ENCODE measurements around the gene KLK7.
"Not testable (repeated sequence)": the region's sequence is repeated elsewhere in the genome, so short reads cannot be mapped to it uniquely, and the experiment has no call there.

Gene KLK7

GRCh38 chr19:50974702-50975556 lies 8.8 kb downstream of the KLK7 start:
- no peak for DNase-seq

GRCh38 chr19:50972795-50973376 lies 10.8 kb downstream of the KLK7 start:
- DNase-seq: no peak

- DNase-seq: not testable (repeated sequence)
These were observed 13.9 kb downstream of the KLK7 start for GRCh38 chr19:50969810-50970209.

GRCh38 chr19:50969413-50969760 lies 14.3 kb downstream of the KLK7 start, which contains the start of gene KLK6:
KLK6 (minus strand) TSS chr19:50969591; CDS start chr19:50968104, 1,487 bp downstream.
- peak; percentile 3 for DNase-seq

- no peak for DNase-seq
These were observed 14.9 kb downstream of the KLK7 start for GRCh38 chr19:50968716-50969412.

GRCh38 chr19:50967929-50968715 lies 15.6 kb downstream of the KLK7 start:
- DNase-seq: no peak

- no peak for DNase-seq
These were observed 19.5 kb downstream of the KLK7 start for GRCh38 chr19:50964266-50964665.

- no peak for DNase-seq
These were observed 20.3 kb downstream of the KLK7 start for GRCh38 chr19:50963381-50963780.

- DNase-seq: no peak
These were observed 21.5 kb downstream of the KLK7 start for GRCh38 chr19:50962245-50962644.

- no peak for DNase-seq
These were observed 23.8 kb downstream of the KLK7 start for GRCh38 chr19:50959731-50960500.

GRCh38 chr19:50957587-50957986 lies 26.1 kb downstream of the KLK7 start:
- no peak for DNase-seq

- DNase-seq: no peak
These were observed 30.8 kb downstream of the KLK7 start, which contains the start of gene KLK5 for GRCh38 chr19:50952910-50953309. KLK5 (minus strand) TSS chr19:50953038; CDS start chr19:50952657, 381 bp downstream.

- no peak for DNase-seq
These were observed 33.9 kb downstream of the KLK7 start for GRCh38 chr19:50949861-50950260.

- no peak for DNase-seq
These were observed 36.6 kb downstream of the KLK7 start for GRCh38 chr19:50947123-50947522.

- DNase-seq: no peak
These were observed 38.9 kb downstream of the KLK7 start for GRCh38 chr19:50944795-50945194.

GRCh38 chr19:50943074-50943828 lies 40.5 kb downstream of the KLK7 start:
- DNase-seq: no peak

- DNase-seq: no peak
These were observed 44.1 kb downstream of the KLK7 start for GRCh38 chr19:50939596-50939995.

GRCh38 chr19:50933640-50934039 lies 50.1 kb downstream of the KLK7 start:
- DNase-seq: no peak

GRCh38 chr19:50932690-50933083 lies 51.0 kb downstream of the KLK7 start:
- DNase-seq: no peak

- DNase-seq: no peak
These were observed 51.6 kb downstream of the KLK7 start for GRCh38 chr19:50932018-50932689.

- DNase-seq: no peak
These were observed 52.7 kb downstream of the KLK7 start for GRCh38 chr19:50931023-50931422.

All from activated CD4-positive, alpha-beta T cell treated with anti-CD3 and anti-CD28 coated beads, Interleukin-2, amount 50 U/mL, for 1 hour (primary cell).